ENCODE measurements around the gene CUX1. TPM values are rescaled to one million over a fixed set of nuclear protein-coding genes. Genes with fewer than 3 reads are reported as not detected.
"Not testable (repeated sequence)": the region's sequence is repeated elsewhere in the genome, so short reads cannot be mapped to it uniquely, and the experiment has no call there.

Gene CUX1
- total RNA-seq, 1 donor = 99.1 TPM

DNA sequence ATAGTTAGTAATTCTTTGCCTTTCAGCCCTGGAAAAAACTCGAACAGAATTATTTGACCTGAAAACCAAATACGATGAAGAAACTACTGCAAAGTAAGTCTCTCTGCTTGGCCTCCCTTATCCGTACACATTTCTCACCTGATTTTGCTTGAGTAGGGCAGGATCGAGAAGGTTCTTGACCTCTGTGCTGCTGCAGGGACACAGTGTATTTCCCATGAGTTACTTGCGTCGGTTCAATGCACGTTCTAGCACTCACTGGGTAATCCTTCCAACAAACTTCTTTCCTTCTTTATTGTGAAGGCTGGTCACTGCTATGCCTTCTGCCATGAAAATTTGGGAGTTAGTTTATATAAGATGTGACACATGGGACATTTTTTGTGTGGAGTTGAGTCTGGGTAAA is 297.8 kb downstream of the CUX1 start:
- no peak for DNase-seq (ENCODE audit: low read depth in 2 of 3, low spot score in 2 of 3)

DNA sequence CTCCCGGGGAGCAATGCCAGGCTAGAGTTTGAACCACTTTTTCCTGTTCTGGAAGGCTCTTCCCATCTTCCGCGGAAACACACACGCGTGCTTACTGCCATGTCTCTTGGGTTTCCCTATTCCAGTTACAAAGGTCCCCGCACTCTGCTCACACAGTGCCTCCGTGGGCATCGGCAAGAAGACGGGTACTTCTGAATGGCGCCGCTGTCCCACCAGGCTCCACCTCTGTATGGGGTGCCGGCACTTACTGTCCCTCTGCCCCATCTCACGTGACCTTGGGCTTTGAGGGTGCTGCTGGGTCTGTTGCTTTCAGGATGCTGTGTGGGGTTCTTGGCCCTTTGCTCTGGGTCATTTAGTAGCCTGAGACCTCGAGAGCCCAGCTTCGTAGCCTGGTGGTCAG is 298.5 kb downstream of the CUX1 start:
- no peak for DNase-seq (ENCODE audit: low read depth in 2 of 3, low spot score in 2 of 3)

DNA sequence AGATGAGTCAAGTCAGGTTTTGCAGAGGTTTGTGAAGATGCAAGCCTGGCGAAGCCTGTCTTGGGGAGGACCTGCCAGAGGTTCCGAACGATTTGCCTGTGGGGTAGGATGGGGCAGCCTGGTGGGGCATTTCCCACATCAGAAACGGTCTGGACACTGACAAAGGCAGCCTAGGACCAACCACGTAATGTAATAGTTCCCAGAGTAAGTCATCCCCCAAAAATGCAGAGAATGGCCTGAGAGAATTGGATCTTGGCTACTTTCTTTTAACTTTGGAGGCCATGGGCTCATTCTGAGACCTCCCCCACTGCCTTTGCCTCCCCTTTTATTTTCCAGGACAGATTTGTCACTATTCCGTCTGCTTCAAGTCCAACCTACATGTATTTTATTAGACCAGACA is 300.3 kb downstream of the CUX1 start:
- no peak for DNase-seq (ENCODE audit: low read depth in 2 of 3, low spot score in 2 of 3)

DNA sequence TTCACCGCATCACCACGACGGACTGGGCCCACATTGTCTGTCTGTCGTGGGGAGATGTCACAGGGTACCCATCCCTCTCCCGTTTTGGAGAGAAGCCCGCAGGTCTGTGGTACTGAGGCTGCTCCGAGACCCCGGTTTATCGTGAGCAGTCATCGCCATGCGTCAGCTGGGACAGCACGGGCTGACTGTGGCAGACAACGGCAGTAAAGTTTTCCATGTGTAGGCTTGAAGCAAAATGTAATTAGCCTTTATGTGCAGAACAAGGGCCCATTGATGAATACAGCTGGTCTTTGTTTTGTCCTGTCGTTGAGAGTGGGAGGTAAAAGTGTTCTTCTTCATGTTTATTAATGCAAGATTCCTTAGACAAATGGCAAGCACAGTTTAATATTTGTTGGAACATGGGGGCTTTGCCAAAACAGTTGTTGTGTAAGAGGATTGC is 301.8 kb downstream of the CUX1 start:
- no peak for DNase-seq (ENCODE audit: low read depth in 2 of 3, low spot score in 2 of 3)

DNA sequence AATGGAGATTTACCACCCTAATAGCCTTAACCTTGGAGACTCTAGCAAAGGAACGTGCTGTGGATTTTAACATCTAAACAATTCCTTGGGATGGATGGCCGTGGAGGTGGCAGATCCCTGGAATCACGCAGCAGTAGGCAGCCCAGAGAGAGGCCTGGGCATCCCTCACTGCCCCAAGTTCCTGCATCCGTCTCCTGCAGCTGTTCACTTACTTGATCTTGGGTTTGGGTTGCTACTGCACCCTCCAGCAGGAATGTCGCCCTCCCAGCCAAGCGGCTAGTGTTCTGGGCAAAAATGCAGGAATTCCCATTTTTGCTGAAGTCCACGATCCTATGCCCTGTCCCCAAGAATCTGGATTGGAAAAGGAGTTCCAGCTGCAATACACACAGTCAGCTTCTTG is 302.5 kb downstream of the CUX1 start:
- DNase-seq (ENCODE audit: low read depth in 2 of 3, low spot score in 2 of 3) = no peak

DNA sequence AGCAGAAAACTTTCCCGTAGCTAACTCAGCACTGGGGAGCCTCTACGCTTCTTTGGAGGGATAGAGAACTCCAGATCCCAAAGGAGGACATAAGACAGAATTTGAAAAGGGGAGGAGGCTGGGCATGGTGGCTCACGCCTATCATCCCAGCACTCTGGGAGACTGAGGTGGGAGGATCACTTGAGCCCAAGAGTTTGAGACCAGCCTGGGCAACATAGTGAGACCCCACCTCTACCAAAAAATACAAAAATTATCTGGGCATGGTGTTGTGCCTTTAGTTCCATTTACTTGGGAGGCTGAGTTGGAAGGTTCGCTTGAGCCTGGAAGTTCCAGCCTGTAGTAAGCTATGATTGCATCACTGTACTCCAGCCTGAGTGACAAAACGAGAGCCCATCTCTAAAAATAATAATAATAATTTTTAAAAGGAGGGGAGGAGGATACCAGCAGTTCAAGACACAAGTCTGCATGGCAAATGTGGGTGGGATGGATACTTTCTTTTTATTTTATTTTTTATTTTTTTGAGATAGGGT is 303.3 kb downstream of the CUX1 start:
- DNase-seq (ENCODE audit: low read depth in 2 of 3, low spot score in 2 of 3) = no peak

DNA sequence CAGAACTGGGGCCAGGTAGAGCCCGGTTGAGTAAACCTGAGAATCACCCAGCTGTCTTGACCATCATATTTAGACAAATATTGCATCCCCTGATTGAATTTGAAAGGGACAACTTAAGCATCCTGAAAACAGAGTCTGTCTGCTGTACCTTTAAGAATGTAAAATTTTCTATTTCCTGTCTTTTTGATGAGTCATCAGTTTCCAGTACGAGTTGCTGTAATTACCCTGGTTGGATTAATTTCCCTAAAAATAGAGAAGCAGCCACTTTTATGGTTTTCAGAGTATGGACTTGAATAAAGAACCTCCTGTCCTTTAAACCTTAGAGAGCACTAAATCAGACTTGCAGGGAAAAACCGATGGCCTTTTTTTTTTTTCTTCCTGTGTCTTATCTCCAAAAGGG is 304.6 kb downstream of the CUX1 start:
- peak in 2 of 3 donors; percentile 54 to 74 for DNase-seq (ENCODE audit: low read depth in 2 of 3, low spot score in 2 of 3)

DNA sequence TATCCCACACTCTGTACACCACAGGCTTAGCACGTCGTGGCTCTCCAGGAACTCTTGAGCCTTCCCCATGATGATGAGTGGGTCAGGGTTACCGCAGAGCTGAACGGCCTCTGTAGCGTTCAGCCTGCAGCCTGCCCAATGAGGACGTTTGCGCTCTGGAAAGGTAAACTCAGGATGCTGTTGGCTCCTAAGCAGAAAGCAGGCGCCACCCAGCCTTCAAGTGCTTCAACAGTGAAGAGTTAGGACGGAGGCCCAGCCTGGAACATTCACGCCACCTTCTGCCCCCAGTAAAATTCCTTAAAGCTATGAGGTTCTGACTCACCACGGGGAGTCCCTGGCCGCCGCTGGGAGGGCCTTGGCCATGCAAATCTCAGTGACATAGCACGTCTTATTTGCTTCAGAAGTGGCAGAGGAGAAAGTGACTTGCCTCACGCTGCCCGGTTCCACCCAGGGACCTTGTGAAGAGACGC is 307.7 kb downstream of the CUX1 start:
- DNase-seq (ENCODE audit: low read depth in 2 of 3, low spot score in 2 of 3) = no peak

DNA sequence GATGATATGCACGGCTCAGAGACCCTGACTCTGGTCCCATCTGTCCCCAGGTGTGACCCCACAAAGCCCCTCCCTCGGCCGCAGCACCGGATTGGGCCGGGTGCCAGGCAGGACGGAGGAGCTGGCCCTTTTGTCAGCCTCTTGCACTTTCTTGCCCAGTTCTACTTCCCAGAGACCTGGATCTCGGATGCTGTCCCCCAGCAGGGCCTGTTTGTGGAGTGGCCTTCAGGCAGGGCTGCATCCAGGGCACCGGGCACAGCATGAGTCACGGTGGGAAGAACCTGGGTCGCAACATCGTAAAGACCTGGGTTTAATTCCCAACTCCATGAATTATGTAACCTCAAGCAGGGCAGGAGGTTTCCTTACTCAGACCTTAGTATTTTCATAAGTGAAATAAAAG is 310.9 kb downstream of the CUX1 start:
- no peak for DNase-seq (ENCODE audit: low read depth in 2 of 3, low spot score in 2 of 3)

DNA sequence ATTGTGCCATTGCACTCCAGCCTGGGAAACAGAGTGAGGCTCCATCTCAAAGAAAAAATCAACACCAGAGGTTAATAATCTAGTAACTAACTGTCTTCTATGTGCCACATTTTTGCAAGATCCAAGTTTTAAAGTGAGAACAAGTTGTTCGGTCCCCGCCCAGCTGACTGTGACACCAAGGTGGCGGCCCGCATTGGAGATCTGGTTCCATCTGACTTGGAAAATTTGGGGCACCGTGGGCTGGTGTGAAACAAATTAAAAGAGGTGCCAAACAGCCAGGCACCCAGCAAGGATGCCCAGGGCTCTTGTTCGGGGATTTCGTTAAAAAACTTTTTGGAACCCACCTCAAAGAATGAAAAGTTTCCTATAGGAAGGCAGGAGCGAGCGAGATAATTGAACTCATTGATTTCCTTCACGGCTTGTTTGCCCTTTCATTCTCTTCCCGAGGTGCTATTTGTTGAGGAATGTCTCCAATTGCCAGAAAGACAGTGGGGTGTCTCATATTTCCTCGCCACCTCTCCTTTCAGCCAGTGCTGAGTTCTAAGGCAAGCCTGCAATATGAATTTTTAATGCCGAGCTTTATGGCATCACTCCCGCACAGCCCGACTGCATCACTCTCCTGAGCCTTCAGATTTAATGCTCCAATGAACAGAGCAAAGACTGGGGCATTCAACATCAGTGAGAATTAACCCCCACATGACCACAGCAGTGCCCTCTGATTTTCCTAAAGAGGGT is 312.4 kb downstream of the CUX1 start:
- DNase-seq (ENCODE audit: low read depth in 2 of 3, low spot score in 2 of 3) = no peak

DNA sequence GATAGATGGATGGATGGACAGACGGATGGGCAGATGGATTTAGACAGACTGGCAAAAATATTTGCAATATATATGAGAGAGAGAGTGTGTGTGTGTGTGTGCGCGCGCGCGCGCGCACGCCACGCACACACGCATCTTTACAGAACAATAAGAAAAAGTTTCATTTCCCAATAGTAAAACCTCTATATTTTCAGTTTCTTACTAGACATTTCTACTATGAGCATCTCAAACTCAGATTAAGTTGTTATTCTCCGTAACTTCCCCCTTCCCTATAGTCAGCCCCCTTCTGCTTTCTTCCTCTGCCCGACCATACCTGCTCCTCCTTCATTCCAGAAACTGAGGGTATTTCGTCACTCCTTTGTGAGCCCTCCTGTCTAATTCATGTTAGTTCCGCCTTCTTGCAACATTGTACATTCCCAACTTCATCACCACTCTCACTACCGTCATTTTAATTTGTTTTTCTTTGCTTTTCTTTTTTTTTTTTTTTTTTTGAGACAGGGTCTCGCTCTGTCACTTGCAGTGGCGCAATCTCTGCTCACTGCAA is 314.9 kb downstream of the CUX1 start:
- no peak for DNase-seq (ENCODE audit: low read depth in 2 of 3, low spot score in 2 of 3)

DNA sequence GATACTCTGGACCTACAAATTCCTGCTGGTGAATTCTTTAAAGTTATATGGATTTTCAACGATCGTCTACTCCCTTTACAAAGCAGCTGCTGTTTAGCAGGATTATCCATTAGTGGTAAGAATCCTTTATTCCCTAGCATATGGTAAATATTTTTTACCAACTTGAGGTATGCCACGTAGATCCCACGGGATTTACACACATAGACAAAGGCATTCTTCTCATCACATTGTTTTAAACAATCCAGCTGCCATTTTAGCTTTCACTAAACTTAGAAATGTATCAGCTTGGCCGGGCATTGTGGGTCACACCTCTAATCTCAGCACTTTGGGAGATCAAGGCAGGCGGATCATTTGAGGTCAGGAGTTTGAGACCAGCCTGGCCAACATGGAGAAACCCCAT is 321.2 kb downstream of the CUX1 start:
- DNase-seq (ENCODE audit: low read depth in 2 of 3, low spot score in 2 of 3) = no peak

DNA sequence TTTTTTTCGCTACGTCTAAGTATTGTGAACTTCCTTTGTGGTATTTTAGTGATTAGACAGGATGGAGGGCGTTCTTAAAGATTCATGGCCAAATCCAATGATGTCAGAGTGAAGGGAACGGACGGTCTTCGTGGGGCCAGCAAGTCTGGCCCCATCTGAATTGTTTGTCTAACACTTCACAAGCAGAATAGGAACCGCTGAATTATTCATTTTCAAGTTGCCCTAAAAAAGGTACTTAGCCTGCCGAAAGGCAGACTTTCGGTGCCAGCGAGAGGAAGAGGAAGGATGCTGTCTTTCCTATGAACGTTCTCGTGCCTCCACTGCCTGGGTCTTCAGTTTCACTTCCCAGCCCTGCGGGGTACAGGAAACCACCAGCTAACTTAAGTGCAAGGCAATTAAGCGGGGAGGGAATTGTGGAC is 323.5 kb downstream of the CUX1 start:
- peak in 2 of 3 donors; percentile 60 to 70 for DNase-seq (ENCODE audit: low read depth in 2 of 3, low spot score in 2 of 3)

DNA sequence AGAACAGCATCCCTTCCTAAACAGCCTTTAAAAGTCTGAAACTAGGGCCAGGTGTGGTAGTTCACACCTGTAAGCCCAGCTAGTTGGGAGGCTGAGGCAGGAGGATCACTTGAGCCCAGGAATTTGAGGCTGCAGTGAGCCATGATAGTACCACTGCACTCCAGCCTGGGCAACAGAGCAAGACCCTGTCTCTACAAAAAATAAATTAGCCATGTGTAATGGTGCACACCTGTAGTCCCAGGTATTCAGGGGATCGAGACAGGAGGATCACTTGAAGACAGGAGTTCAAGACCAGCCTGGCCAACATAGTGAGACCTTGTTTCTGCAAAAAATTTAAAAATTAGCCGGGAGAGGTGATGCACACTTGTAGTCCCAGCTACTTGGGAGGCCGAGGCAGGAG is 325.0 kb downstream of the CUX1 start:
- DNase-seq (ENCODE audit: low read depth in 2 of 3, low spot score in 2 of 3) = not testable (repeated sequence)

DNA sequence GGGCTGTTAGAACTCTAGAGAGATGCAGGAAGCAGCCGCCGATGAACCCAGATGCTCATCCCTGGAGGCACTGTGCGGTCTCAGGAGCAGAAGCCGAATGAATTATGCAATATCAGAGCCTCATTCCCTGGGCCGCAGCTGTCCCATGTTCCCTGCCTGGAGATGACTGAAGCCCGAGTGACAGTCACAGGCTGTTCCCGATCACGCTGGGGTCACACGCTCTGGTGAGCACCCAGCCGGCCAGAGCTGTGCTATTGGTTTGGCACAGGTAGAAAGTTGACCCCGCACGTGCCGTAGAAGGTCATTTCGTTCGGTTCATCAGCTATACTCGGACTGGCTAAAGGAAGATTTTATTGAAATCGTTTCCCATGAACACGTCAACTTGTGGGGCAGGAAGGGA is 328.7 kb downstream of the CUX1 start:
- no peak for DNase-seq (ENCODE audit: low read depth in 2 of 3, low spot score in 2 of 3)

DNA sequence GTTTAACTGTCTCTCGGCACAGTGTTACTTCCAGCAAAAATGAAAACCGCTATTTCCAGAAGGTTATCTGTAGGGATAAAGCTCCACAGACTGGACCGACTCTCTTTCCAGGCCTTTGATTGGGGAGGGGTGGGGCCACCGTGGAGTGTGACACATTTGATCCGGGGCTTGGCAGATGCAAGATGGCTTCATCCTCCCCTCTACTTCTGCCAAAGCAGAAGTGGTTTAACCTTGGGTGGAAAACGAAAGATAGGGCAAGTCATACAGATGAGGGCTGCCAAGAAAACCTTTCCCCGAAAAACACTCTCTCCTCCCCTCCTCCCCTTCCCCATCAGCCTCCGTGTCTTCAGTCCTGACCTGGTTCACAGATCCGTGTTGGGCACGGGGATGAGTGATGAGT is 329.6 kb downstream of the CUX1 start:
- peak in 2 of 3 donors; percentile 64 to 81 for DNase-seq (ENCODE audit: low read depth in 2 of 3, low spot score in 2 of 3)

DNA sequence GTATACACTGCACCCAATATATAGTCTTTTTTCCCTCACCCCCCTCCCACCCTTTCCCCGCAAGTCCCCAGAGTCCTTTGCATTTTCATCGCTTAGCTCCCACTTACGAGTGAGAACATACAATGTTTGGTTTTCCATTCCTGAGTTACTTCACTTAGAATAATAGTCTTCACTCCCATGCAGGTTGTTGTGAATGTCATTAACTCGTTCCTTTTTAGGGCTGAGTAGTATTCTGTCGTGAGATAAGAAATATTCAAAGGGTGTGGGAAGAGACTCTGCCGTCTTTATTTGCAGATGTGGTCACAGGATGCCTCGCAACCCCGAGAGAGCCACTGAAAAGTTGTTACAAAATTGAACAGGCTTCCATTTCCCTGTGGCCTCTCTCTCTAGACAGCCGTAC is 331.4 kb downstream of the CUX1 start:
- DNase-seq (ENCODE audit: low read depth in 2 of 3, low spot score in 2 of 3) = no peak

DNA sequence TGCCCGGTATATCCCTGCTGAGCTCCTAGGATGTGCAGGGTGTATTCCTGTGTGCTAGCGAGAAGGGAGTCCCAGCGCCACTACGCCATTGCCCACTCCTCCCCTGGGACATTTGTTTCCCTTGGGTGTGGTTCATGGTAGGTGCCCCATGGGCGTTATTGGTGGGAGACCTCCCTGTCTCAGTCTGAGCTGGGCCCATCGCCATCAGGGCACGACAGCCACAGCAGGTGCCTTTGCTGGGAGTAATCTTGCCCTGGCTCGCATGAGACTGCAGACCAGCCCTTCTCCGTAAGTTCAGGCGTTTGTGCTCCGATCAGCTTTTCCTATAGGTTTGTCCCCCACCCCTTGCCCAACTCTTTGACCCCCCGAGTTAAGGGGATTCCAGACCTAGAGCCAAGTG is 332.0 kb downstream of the CUX1 start:
- no peak for DNase-seq (ENCODE audit: low read depth in 2 of 3, low spot score in 2 of 3)

DNA sequence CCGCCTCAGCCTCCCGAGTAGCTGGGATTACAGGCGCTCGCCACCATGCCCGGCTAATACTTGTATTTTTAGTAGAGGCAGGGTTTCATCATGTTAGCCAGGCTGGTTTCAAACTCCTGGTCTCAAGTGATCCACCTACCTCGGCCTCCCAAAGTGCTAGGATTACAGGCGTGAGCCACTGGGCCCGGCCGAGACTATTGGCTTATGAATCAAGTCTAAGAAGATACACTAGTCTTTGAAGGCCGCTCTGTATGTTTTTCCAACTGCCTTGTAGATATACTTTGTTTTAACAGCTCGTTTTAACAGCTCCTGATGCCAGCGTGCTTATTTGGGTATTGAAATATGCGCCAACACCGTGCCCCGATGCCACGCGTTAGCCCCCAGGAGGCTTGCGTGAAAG is 332.8 kb downstream of the CUX1 start:
- no peak for DNase-seq (ENCODE audit: low read depth in 2 of 3, low spot score in 2 of 3)

DNA sequence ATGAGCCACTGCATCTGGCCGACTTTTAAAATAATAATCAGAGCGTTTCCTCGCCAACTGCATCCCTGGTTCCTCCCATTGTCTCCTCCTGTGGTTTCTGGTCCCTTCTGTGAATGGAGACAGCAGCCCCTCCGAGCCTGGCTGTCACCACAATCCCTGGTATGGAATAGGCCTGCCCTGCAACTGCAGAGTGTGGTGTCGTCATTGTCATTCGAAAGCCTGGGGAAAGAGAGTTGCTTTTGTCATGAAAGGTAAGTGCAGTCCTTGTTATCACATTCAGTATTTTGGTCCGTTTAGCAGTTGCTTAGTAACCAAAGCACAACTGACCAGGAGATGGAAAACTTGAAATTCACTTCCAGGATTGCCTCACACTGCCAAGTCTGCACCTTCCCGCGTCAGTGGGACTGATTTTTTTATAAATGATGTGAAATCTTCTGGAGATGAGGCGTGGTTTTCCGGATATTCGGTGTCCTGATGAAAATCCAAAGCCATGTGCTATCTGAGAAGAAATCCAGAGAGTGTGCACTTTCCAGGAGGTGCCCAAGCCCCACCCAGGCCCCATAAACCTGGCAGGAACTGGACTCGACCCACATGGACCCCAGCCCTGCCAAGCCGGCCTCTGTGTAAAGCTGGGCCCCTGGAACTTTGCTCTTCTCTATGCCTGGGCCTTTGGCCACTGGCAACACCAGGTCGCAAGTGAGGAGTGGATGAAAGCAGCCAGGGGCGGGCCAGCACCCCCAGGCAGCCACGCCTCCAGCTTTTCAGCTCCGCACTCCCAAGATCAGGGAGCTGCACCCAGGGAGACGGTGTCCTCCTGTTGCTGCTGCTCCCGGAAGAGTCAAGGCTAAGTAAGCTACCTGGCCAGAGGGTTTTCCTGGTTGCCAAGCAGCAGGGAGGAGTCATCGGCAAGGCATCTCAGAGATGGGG is 335.5 kb downstream of the CUX1 start:
- no peak for DNase-seq (ENCODE audit: low read depth in 2 of 3, low spot score in 2 of 3)

DNA sequence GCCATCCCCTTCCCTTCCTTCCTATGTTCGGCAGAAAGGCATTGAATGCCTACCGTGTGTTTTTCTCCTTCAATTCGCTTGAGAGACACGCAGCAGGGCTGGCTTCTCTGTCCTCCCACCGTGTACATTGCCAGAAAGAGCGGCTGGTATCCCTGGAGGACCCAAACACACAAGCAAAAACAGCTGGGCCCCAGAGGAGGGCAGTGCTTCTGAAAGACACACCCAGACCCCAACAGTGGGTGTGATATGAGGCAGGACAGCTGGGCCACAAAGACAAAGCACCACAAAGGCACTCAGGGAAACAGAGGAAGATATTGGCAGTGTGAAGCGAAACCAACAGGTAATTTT is 336.1 kb downstream of the CUX1 start:
- no peak for DNase-seq (ENCODE audit: low read depth in 2 of 3, low spot score in 2 of 3)
